Epidermal melanocyte (primary cell): ENCODE measurements around the gene KLF13.

Source experiments
- DNase-seq: peaks from one replicate; pipeline ENCODE4 v3.0.0; 2011; ENCODE audit warnings: low spot score; ENCODE audit not compliant: insufficient read length

The KLF13 gene

GRCh38 chr15:31400222-31400927 lies 73.7 kb downstream of the KLF13 start:
- DNase-seq = no peak

- no peak for DNase-seq
Measured at GRCh38 chr15:31401282-31401681, 74.6 kb downstream of the KLF13 start.

GRCh38 chr15:31402003-31402402 lies 75.4 kb downstream of the KLF13 start:
- no peak for DNase-seq

- DNase-seq = no peak
Measured at GRCh38 chr15:31402511-31403056, 75.9 kb downstream of the KLF13 start.

- no peak for DNase-seq
Measured at GRCh38 chr15:31403096-31403495, 76.5 kb downstream of the KLF13 start.

- DNase-seq = no peak
Measured at GRCh38 chr15:31403606-31404005, 77.0 kb downstream of the KLF13 start.

GRCh38 chr15:31404345-31404744 lies 77.7 kb downstream of the KLF13 start:
- DNase-seq = no peak

GRCh38 chr15:31405200-31405920 lies 78.7 kb downstream of the KLF13 start:
- DNase-seq = no peak

GRCh38 chr15:31407376-31407775 lies 80.7 kb downstream of the KLF13 start:
- DNase-seq = no peak

GRCh38 chr15:31407851-31408250 lies 81.2 kb downstream of the KLF13 start:
- DNase-seq = no peak

GRCh38 chr15:31408724-31409123 lies 82.1 kb downstream of the KLF13 start:
- DNase-seq = no peak

GRCh38 chr15:31409171-31409570 lies 82.5 kb downstream of the KLF13 start:
- DNase-seq = no peak

GRCh38 chr15:31412824-31413223 lies 86.2 kb downstream of the KLF13 start:
- DNase-seq = no peak

GRCh38 chr15:31415201-31415600 lies 88.6 kb downstream of the KLF13 start:
- DNase-seq = no peak

GRCh38 chr15:31419820-31420219 lies 93.2 kb downstream of the KLF13 start:
- DNase-seq = no peak

GRCh38 chr15:31427411-31427810 lies 100.8 kb downstream of the KLF13 start:
- no peak for DNase-seq
